Gastrocnemius medialis (tissue), 4 donors: ENCODE results near the gene TFDP2.

Experiments
- POLR2A ChIP-seq, 2 donors: fragments of 450-650 bp; IDR thresholded peaks; one replicate each; pipeline ENCODE4 v1.6.1; 2017; ENCODE audit warnings: antibody characterized with exemption in 2 of 2, mild to moderate bottlenecking in 2 of 2, moderate library complexity in 2 of 2
- TF ChIP-seq, protein P1 (sequence below), 5 experiments: fragments of 450-650 bp in 3 of 5; fragments of 200-600 bp in 2 of 5; sonication (generic) in 2 of 5; IDR thresholded peaks in 4 of 5; conservative IDR thresholded peaks in 1 of 5; 1 replicate in 4 of 5; 2 replicates in 1 of 5; pipeline ENCODE4 v1.5.1; 2016 to 2019; ENCODE audit warnings: antibody characterized with exemption in 5 of 5, mild to moderate bottlenecking in 3 of 5, moderate library complexity in 3 of 5

DNA sequence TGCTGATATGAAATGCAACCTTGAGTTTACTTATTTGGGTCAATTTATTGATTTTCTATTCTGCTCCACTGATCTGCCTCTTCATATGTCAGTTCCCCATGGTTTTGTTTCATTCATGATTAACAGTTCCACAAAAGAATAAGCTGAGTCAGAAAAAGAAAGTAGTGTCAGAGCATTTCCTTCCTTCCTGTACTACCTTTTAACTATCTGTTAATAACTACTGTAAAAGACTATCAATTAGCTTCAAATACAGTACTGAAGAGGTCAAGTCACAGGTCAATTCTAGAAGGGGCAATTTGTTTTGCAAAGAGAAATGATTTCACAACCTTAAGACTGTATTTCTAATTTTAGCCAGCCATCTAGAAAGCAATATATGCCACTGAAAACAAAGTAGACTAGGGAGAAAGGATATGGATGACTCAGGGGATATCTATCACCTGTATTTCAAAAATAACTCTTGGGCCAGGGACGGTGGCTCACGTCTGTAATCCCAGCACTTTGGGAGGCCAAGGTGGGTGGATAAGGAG lies 129.5 kb downstream of the TFDP2 start:
- TF ChIP-seq, protein P1, sequence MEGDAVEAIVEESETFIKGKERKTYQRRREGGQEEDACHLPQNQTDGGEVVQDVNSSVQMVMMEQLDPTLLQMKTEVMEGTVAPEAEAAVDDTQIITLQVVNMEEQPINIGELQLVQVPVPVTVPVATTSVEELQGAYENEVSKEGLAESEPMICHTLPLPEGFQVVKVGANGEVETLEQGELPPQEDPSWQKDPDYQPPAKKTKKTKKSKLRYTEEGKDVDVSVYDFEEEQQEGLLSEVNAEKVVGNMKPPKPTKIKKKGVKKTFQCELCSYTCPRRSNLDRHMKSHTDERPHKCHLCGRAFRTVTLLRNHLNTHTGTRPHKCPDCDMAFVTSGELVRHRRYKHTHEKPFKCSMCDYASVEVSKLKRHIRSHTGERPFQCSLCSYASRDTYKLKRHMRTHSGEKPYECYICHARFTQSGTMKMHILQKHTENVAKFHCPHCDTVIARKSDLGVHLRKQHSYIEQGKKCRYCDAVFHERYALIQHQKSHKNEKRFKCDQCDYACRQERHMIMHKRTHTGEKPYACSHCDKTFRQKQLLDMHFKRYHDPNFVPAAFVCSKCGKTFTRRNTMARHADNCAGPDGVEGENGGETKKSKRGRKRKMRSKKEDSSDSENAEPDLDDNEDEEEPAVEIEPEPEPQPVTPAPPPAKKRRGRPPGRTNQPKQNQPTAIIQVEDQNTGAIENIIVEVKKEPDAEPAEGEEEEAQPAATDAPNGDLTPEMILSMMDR (IDR thresholded peaks at IDR 0.05 in 4 of 5, conservative IDR thresholded peaks at IDR 0.05 in 1 of 5), result no peak
- no peak for TF ChIP-seq POLR2A (IDR thresholded peaks at IDR 0.05)
